Tongue (tissue), 2 donors: ENCODE results near the gene EDN3. TPM values are rescaled to one million over a fixed set of nuclear protein-coding genes. Genes with fewer than 3 reads are reported as not detected.

ENCODE experiments used
- DNase-seq: peaks from one replicate; pipeline ENCODE4 v3.0.0-alpha.2; 2015
- total RNA-seq: library from RNA; depleted of rRNA; stranded (reverse); fragments of >200 nt; gene quantifications from one replicate; pipeline ENCODE4 v1.2.3, GENCODE V29; 2014

EDN3 gene
- total RNA-seq, 1 donor from 2014 or later = 22.7 TPM

GRCh38 chr20:59365611-59366285 lies 65.3 kb downstream of the EDN3 start:
- peak; percentile 92 for DNase-seq

- peak; percentile 44 for DNase-seq
These were observed 71.0 kb downstream of the EDN3 start for GRCh38 chr20:59371431-59371830.

DNA sequence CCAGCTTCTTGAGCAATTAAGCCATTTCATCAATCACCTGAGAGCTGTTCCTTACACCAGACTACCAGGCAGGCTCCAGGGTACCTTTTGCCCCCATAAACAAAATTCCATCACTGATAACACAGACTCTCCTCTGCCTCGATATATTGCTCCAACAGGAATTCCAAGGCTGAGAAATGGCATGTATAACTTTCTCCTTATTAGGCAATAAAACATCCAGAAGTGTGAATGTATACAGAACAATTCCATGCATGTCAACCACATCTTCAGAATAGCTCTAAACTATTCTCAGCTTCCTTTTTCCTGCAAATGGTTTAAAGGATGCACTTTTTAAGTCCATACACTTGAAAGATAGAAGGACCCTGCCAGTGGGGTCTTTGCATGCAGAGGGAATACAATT lies 73.8 kb downstream of the EDN3 start:
- no peak for DNase-seq

DNA sequence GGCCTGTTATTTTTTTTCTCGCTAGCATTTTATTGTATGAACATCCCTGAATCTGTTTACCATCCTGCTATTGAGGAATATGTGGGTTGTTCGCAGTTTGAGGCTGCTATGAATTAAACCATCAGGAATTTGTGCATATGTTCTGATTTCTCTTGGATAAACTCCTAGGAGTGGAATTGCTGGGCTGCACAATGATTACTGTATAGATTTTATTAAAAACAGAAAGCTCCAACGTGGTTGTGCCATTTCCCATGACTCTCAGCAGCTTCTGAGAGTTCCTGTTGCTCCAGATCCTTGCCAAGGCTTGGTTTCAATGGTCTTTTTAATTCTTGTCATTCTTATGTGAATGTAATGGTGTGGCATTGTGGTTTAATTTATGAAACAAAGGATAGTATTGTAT lies 75.1 kb downstream of the EDN3 start:
- no peak for DNase-seq

Other genes with a start within 250 kb of the EDN3 start
- 0.41 TPM for gene ZNF831, start 136.8 kb upstream of the EDN3 start, total RNA-seq